Fibroblast of upper back skin (primary cell): ENCODE data around the gene SP7.
"Not testable (repeated sequence)": the region's sequence is repeated elsewhere in the genome, so short reads cannot be mapped to it uniquely, and the experiment has no call there.

Experiments used
- DNase-seq: peaks from one replicate; pipeline ENCODE4 v3.0.0-alpha.2; 2013

Gene SP7

DNA sequence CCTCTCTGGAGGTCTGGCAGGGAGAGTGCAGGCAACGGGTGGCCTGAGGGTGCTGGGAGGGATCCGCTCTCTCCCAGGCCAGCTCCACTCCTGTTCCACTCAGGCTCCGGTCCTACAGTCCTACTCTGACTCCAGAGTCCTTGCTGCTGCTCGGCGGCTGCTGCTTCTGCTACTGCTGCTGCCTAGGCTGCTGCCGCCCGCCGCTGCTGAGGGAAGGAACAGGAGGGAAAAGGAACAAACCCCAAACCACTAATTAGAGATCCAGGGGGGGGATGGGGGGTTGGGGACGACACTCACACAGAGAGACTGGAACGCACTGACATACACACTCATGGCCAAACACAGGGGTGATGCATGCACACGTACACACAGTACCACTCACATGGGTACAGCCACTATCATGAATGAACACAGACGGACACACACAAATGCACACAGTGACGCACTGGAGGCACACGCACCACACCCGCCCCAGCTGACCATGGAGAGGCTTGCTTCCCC lies at the start of gene SP7:
TSS of gene SP7 (minus strand) at position 174 of the 501 bp plus-strand sequence. CDS start 708 bp downstream, outside the sequence.
- DNase-seq, result no peak

DNA sequence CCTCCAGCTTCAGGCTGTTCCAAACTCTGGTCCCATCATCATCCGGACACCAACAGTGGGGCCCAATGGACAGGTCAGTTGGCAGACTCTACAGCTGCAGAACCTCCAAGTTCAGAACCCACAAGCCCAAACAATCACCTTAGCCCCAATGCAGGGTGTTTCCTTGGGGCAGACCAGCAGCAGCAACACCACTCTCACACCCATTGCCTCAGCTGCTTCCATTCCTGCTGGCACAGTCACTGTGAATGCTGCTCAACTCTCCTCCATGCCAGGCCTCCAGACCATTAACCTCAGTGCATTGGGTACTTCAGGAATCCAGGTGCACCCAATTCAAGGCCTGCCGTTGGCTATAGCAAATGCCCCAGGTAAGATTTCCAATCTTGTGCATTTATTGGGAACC lies 47.1 kb upstream of the SP7 start:
- no peak for DNase-seq

DNA sequence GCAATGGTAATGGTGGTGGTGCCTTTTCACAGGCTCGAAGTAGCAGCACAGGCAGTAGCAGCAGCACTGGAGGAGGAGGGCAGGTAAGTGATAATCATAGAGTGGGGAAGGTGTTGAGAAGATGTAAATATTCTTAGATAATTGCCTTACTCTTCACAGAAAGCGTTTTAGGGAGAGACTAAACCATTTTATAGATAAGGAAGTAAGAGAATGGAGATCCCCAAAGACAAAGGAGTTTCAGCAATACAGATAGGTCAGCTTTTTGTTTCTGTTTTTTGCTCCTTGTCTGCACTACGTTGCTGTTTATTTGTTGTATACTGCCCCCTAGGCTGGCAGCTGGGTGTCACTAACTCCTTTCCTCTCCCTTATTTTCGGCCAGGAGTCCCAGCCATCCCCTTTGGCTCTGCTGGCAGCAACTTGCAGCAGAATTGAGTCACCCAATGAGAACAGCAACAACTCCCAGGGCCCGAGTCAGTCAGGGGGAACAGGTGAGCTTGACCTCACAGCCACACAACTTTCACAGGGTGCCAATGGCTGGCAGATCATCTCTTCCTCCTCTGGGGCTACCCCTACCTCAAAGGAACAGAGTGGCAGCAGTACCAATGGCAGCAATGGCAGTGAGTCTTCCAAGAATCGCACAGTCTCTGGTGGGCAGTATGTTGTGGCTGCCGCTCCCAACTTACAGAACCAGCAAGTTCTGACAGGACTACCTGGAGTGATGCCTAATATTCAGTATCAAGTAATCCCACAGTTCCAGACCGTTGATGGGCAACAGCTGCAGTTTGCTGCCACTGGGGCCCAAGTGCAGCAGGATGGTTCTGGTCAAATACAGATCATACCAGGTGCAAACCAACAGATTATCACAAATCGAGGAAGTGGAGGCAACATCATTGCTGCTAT lies 45.8 kb upstream of the SP7 start:
- peak; percentile 38 for DNase-seq

DNA sequence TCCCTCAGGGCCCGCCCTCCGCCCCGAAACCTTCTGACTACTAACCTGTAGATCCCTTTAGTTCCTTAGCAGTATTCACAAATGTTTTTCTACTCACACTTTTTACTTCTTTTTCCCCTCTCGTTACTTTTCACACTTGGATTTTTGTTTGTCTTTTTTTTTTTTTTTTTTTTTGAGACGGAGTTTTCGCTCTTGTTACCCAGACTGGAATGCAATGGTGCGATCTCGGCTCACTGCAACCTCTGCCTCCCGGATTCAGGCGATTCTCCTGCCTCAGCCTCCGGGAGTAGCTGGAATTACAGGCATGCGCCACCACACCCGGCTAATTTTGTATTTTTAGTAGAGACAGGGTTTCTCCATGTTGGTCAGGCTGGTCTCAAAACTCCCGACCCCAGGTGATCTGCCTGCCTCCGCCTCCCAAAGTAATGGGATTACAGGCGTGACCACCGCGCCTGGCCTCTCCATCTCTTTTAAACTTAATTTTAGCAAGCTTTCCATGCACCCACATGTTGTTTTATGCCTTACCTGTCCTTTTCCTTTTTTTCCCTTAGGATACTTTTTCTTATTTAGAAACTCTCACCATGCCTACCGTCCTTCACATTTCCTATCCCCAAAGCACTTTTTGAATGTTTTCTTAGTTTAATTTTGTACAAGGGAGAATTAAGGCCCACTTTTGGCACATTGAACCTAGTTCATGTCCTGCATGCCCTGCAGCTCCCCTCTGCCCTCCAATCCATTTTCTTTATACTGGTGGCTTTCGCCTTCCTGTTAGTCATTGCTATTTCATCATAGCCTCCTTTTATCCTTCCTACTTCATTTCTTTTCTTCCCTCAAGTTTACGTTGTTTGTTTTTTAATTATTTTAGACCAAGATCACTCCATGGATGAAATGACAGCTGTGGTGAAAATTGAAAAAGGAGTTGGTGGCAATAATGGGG lies 44.9 kb upstream of the SP7 start:
- peak; percentile 32 for DNase-seq

DNA sequence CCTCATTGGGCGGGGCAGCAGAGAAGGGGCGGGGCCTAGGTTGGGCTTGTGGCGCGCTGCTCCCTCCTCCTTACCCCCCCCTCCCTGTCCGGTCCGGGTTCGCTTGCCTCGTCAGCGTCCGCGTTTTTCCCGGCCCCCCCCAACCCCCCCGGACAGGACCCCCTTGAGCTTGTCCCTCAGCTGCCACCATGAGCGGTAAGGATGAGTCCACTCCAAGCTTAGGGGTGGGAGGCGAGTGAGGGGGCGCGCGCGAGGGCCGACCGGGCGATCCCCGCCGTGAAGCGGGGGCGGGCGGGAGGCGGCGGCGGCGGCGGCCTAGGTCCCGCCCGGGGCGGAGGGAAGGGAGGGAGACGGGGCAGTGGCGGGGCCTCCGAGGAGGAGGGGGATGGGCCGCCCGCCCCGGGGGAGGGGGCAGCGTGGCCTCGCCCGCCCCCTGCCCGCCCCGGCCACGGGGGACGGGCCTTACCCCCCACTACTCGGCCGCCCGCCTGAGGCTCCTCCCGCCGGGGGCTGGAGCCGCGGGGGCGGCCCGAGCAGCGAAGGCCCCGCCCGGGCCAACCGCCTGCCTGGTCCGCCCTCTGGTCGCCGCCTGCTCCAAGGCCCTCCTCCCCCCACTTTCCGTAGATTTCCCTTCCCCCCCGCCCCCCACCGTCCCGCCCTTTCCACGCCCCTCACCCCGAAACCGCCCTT lies 44.1 kb upstream of the SP7 start, which contains the start of gene SP1:
TSS of gene SP1 (plus strand) at position 73 of the 690 bp plus-strand sequence. CDS start at position 189, 116 bp downstream.
- DNase-seq, result peak; percentile 96

DNA sequence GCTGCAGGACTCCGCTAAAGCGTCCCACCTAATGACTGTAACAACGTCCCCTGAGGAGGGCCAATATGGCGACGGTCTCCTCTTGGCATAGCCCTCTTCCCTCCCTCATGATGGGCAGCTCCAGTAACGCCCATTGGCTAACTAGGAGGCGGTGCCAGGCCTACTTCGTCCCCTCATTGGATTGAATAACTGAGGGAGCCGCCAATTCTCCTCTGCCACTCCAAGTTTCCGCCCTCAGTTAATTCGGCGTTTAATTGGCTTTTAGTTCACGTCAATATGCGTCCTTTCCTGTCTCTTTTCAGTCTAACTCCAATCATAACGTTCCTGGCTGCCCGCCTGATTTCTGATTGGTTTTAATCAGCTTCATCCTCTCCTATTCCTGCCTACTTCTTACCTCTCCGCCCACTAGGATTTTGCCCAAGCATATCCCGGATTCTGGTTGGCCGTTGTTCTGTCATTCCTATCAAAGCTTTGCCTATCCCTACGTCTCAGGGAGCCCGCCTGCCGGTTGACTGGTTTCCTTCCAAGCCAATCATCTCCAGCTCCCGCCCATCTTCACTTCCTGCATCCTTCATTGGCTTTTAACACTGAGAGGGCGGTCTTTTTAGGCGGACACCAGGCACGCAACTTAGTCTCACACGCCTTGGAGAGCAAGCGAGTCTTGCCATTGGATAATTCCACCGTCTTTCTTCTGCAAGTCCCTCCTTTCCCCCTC lies 43.4 kb upstream of the SP7 start:
- peak; percentile 100 for DNase-seq

DNA sequence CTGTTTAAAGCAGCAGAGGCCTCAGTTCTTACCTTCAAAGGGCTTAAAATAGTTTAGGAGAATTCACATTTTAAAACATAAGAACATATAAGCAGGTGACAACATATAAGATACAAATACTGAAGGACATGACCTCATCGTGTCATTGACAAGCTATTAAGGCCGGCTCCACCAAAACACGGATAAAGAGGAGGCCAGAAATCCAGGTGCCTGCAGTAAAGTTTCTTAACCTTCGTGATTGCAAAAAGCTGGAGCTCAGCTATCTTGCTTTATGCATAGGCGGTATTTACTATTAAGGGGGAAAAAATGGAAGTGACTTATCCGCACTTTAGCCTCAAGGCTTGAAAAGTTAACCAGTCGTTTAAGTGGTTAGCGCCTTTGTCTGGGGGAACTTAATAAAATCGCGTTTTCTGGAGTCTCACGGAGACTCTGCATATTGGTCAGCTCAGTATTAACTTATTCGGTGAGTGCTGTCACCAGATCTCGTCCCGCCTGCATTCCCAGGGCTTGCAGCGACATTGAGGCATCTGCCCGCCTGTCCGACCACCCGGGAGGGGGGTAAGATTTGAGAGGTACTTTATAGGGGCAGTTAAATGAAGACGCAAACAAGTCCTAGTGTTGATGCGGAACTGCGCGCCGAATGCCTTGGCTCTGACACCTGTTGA lies 42.7 kb upstream of the SP7 start:
- DNase-seq, result no peak

DNA sequence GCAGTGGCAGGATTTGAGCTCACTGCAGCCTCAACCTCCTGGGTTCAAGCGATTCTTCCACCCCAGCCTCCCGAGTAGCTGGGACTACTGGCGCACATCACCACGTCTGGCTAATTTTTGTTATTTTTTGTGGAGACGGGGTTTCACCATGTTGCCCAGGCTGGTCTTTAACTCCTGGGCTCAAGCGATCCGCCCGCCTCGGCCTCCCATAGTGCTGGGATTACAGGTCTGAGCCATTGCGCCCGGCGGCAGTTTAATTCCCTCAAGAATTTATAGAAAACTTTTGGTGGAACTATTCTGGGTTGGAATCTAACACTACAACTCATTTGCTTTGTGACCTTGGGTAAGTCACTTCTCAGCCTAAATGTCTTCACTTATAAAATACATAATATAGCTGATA lies 42.1 kb upstream of the SP7 start:
- no peak for DNase-seq

DNA sequence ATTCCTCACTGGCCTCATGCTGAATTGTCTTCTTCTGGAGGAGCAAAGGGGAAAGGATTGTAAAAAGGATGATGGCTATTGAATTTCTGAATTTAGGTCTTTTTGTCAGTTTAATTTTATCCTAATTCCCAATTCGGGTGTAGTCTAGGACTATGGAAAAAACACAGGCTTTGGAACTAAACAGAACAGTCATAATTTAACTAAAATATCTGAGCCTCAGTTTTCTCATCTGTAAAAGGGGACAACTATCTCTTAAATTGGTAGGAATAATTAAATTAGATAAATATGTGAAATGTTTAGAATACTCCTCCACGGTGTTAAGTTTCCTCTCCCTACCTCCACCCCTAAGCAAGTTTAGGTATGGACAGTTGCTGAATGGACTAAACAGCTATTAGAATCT lies 40.6 kb upstream of the SP7 start:
- DNase-seq, result no peak

DNA sequence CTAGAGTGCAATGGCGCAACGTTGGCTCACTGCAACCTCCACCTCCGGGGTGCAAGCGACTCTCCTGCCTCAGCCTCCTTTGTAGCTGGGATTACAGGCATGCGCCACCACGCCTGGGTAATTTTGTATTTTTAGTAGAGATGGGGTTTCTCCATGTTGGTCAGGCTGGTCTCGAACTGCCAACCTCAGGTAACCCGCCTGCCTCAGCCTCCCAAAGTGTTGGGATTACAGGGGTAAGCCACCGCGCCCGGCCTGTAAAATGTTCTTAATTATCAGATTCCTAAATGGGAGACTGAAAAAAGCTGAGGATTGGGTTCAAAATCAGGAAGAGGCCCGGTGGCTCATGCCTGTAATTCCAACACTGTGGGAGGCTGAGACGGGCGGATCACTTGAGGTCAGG lies 38.1 kb upstream of the SP7 start:
- DNase-seq, result not testable (repeated sequence)

DNA sequence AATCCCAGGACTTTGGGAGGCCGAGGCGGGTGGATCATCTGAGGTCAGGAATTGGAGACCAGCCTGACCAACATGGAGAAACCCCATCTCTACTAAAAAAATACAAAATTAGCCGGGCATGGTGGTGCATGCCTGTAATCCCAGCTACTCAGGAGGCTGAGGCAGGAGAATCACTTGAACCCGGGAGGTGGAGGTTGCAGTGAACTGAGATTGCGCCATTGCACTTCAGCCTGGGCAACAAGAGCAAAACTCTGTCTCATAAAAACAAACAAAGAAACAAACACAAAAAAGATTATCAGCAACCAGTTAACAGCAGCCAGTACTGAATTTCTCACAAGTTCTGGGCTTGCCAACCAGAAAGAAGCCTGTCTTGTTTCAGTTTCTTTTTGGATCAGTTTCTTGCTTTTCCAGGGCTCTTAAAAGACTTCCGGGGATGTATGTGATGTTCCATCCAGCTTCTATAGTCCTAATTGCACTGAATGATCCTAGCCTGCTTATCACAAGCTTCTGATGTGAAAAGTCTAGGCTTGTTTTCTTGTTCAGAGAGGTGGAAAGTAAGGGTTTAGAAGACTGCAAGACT lies 37.5 kb upstream of the SP7 start:
- DNase-seq, result not testable (repeated sequence)

DNA sequence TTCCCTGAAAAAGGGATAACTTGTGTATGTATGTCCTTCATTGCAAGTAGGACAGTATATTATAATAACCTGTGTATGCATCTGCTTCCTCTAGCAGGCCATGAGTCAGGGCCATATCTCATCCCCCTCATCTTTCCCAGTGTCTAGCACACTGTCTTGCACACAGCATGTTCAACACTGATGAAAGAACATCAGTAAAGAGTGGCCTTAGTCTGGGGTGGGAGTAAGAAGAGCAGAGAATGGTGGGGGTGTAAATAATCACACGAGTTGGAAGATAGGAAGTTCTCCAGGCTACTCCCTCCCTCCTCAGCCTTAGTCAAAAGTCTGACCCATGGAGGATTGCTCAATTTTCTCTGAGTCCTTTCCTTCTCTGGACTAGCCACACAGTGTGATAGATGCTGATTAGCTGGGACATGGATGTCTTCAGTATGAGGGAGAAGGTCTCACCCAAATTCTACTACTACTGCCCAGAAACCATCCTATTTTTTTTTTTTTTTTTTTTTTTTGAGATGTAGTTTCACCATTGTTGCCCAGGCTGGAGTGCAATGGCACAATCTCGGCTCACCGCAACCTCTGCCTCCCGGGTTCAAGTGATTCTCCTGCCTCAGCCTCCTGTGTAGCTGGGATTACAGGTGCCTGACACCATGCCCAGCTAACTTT lies 29.2 kb upstream of the SP7 start:
- DNase-seq, result no peak

DNA sequence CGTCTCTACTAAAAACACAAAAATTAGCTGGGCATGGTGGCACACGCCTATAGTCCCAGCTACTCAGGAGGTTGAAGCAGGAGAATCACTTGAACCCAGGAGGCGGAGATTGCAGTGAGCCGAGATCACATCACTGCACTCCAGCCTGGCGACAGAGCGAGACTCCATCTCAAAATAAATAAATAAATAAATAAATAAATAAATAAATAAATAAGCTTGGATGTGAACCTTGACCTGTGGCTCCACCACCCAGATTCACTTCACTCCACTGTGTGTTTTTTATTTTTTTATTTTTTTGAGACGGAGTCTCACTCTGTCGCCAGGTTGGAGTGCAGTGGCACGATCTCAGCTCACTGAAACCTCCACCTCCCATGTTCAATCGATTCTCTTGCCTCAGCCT lies 25.5 kb upstream of the SP7 start:
- DNase-seq, result not testable (repeated sequence)

DNA sequence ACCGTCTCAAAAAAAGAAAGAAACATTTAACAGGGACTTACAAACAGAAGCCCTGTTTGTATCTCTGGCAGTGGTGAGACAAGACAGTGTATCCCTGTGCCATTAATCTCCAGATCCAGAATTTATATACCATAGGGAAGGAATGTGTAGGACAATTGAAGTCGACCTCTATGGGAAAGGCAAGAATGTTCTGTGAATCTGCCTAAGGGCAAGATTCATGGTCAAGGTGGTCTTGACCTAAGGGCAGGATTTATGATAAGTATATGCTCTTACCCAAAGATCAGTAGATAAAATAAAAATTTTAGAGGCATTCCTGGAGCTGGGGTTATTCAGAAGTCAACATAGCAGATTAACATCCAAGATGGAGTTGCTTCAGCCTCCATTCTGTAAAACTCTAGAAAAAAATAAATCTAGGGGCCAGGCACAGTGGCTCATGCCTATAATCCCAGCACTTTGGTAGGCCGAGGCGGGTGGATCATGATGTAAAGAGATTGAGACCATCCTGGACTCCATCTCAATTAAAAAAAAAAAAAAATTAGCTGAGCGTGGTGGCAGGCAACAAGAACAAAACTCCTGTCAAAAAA lies 22.8 kb upstream of the SP7 start:
- DNase-seq, result no peak

DNA sequence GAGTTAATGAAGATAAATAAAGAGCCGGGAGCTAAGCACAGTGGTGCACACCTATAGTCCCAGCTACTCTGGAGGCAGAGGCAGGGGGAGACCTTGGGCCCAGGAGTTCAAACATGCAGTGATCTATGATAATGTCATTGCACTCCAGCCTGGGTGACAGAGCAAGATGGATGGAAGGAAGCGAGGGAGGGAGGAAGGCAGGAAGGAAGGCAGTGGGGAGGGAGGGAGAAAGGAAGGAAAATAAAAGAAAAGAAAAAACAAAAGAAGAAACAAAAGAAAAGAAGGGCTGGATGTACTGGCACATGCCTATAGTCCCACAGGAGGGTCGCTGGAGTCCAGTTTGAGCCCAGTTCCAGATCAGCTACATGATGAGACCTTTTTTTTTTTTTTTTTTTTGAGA lies 19.0 kb upstream of the SP7 start:
- DNase-seq, result no peak

DNA sequence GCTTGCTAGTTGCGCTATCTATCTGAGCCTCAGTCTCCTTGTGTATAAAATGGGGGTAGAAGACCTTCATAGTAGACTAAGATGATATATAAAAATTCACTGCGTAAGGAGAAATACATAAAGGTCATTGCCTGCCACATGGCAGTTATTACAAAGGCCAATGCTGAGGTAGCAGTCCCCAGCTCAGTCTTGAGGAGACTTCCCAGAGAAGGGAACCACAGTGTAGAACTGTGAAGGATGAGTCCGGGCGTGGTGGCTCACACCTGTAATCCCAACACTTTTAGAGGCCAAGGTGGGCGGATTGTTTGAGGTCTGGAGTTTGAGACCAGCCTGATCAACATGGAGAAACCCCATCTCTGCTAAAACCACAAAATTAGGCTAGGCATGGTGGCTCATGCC lies 17.1 kb upstream of the SP7 start:
- DNase-seq, result no peak

DNA sequence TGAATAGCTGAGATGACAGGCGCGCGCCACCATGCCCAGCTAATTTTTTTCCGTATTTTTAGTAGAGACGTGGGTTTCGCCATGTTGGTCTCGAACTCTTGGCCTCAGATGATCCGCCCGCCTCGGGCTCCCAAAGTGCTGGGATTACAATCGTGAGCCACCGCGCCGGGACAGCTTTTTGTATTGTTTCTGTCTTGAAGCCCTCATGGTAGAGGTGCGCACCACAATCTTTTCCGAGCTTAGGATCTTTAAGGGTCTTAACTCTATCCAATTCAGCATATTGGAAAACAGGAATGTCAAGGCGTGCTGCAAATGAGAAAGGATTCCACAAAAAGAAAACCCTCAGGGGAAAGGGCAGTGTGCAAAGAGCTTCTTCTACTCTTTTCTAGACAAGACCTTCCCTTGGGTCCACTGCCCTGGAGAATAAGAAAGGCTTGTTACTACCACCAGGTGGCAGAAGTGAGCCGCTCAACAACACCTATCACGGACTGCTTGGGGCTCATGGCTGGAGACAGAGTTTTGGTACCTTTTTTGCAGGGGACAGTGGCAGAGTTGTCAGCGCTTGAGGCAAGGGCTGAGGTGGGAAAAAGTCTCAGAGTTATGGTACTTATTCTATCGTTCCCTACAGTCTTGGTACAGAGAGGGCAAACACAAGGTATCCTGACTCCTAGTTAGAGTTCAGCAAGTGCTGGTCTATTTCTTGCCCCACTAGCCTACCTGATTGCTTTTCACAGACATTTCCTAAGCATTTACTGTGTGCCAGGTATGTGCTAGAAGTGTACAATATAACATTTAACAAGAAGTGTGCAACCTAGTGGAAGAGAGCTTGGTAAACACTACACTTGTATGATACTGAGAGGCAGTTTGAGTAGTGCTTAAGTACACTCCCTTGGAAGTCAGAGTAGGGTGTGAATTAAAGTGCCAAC lies 16.4 kb upstream of the SP7 start:
- peak; percentile 85 for DNase-seq

DNA sequence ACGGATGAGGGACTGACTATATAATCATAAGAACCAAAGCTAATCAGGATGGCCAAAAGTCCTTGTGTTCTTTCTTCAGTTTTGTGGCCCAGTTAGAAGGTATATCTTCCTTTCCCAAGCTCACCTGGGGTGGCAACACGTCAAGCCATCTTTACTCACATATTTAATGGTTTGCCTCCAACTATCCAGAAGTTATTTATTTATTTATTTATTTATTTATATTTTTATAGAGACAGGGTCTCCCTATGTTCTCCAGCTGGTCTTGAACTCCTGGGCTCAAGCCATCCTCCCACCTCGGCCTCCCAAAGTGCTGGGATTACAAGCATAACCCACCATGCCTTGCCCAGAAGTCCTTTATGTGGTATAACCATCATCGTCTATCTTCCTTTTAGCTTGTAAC lies 11.8 kb upstream of the SP7 start:
- DNase-seq, result no peak

DNA sequence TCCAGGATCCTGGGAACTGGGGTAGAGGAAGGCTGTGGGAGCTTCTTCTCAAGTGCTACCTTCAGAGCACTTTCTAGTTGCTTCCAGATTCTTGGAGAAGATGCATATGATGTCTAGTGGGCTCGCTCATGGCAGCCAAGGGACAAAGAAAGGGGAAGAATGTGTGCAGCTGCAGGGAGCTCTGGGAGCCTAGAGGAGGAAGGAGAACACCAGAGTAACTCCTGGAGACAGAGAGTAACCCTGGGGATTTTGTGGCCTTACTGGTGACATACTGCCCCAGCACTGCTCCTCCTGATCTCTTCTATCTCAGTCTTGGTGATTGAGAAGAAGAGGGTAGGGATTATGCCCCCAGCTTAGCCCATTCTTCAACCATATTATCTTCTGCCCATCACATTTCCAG lies 10.3 kb upstream of the SP7 start:
- no peak for DNase-seq
